Adrenal gland (tissue), 5 donors: ENCODE measurements around the gene FCGR1A.
"Not testable (repeated sequence)": the region's sequence is repeated elsewhere in the genome, so short reads cannot be mapped to it uniquely, and the experiment has no call there.

Experiments
- POLR2A ChIP-seq, 2 donors: fragments of 450-650 bp; IDR thresholded peaks; one replicate each; pipeline ENCODE4 v1.6.1; 2017; ENCODE audit warnings: antibody characterized with exemption in 2 of 2, mild to moderate bottlenecking in 2 of 2, moderate library complexity in 1 of 2
- TF ChIP-seq, protein P1 (sequence below), 6 experiments: fragments of 450-650 bp in 4 of 6; fragments of 200-600 bp in 2 of 6; sonication (generic) in 1 of 6; IDR thresholded peaks; 1 replicate in 5 of 6; 2 replicates in 1 of 6; pipeline versions ENCODE4 v1.5.1 to v1.8.0; 2016 to 2021; ENCODE audit warnings: antibody characterized with exemption in 6 of 6, mild to moderate bottlenecking in 2 of 6, moderate library complexity in 1 of 6
- donor health status: DM: no; HTN: no; CAD: no.

DNA sequence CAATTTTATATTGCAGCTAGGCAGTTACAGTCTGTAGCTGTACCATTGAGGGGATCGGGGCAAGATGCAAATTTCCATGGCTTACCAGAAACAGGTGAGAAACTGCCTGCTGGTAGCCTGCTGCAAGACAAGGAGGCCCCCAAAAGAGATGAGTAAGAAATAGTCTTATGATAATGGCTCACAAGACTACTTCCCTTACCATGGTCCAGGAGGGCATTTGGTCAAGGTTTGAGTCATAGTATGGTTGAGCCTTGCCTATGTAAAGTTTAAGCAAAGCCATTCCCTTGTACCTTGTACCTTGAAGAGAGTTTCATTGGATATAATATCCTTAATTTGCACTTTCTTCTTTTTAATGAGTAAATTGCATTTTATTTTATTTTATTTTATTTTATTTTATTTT is 30.3 kb upstream of the FCGR1A start:
- TF ChIP-seq, protein P1, sequence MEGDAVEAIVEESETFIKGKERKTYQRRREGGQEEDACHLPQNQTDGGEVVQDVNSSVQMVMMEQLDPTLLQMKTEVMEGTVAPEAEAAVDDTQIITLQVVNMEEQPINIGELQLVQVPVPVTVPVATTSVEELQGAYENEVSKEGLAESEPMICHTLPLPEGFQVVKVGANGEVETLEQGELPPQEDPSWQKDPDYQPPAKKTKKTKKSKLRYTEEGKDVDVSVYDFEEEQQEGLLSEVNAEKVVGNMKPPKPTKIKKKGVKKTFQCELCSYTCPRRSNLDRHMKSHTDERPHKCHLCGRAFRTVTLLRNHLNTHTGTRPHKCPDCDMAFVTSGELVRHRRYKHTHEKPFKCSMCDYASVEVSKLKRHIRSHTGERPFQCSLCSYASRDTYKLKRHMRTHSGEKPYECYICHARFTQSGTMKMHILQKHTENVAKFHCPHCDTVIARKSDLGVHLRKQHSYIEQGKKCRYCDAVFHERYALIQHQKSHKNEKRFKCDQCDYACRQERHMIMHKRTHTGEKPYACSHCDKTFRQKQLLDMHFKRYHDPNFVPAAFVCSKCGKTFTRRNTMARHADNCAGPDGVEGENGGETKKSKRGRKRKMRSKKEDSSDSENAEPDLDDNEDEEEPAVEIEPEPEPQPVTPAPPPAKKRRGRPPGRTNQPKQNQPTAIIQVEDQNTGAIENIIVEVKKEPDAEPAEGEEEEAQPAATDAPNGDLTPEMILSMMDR (IDR thresholded peaks at IDR 0.05): not testable (repeated sequence)
- TF ChIP-seq POLR2A (IDR thresholded peaks at IDR 0.05): not testable (repeated sequence)
